K562 (cell line): ENCODE data around the gene TMEM203. TPM values are rescaled to one million over a fixed set of nuclear protein-coding genes. Genes with fewer than 3 reads are reported as not detected.

Experiments
- ATAC-seq: fragments of 200-7000 bp; cut with Tn5 transposase; 3 replicates; pipeline ENCODE4 v1.9.1; 2020; ENCODE audit warnings: moderate library complexity
- BruUV-seq: library from RNA; stranded (reverse); fragments of 400-500 nt; replicated peaks from 2 replicates; lab custom pipeline; 2021; lab: Mats Ljungman, UMichigan
- CTCF ChIA-PET: fragments of 300-600 bp; formaldehyde crosslinking; extraction: SDS; loops from one replicate; lab custom pipeline; 2021; ENCODE audit warnings: low intra/inter-chr PET ratio; lab: Yijun Ruan, JAX
- POLR2A ChIA-PET: fragments of 300-600, 350-650 bp; sonication (Branson Sonifier 250); formaldehyde crosslinking; extraction: SDS; loops from one replicate; lab custom pipeline; 2021; ENCODE audit warnings: antibody characterized with exemption, inconsistent platforms; lab: Yijun Ruan, JAX
- DNase-seq, 4 experiments: peaks; one replicate each; pipeline versions ENCODE4 v3.0.0 to v3.0.0-alpha.2; 2011 to 2018; ENCODE audit warnings: low spot score in 3 of 4, mixed read lengths in 3 of 4; ENCODE audit errors: extremely low read depth in 1 of 4
- FAIRE-seq: peaks from 2 replicates; lab custom pipeline; 2011; peaks lifted over from hg19 to GRCh38; lab: Jason Lieb, UNC
- H2AFZ ChIP-seq: 2 replicates; pipeline ENCODE4 v1.6.0; 2011; ENCODE audit warnings: low read depth, low read length, control low read depth, inconsistent platforms
- H3K27ac ChIP-seq: fragments of 200-600 bp; 3 replicates; pipeline ENCODE4 v1.8.0; 2011; ENCODE audit warnings: low read depth, mild to moderate bottlenecking, control low read depth, inconsistent platforms, low read length, moderate library complexity, mixed read lengths; ENCODE audit errors: extremely low read depth
- H3K27me3 ChIP-seq, 2 experiments: fragments of 300-600 bp in 1 of 2; 2 replicates in 1 of 2; 3 replicates in 1 of 2; pipeline versions ENCODE4 v1.6.0 to v1.8.0; 2011; ENCODE audit warnings: inconsistent platforms in 2 of 2, low read length in 2 of 2, mild to moderate bottlenecking in 1 of 2, mixed read lengths in 1 of 2, moderate library complexity in 1 of 2; ENCODE audit not compliant: control insufficient read depth in 2 of 2, insufficient read depth in 2 of 2
- H3K36me3 ChIP-seq: fragments of 300-600 bp; 3 replicates; pipeline ENCODE4 v1.8.0; 2011; ENCODE audit warnings: mild to moderate bottlenecking, low read length, inconsistent platforms; ENCODE audit not compliant: control insufficient read depth, insufficient read depth
- H3K4me1 ChIP-seq, 2 experiments: fragments of 200-600 bp in 1 of 2; replicated peaks in 1 of 2; 2 replicates in 1 of 2; 3 replicates in 1 of 2; pipeline versions ENCODE4 v1.5.1 to v1.8.0; 2011; ENCODE audit warnings: inconsistent platforms in 2 of 2, low read length in 2 of 2, mild to moderate bottlenecking in 1 of 2, mixed read lengths in 1 of 2, moderate library complexity in 1 of 2; ENCODE audit not compliant: control insufficient read depth in 2 of 2, insufficient read depth in 2 of 2
- H3K4me2 ChIP-seq: 2 replicates; pipeline ENCODE4 v1.6.1; 2011; ENCODE audit warnings: low read length, control low read depth, inconsistent platforms, mixed read lengths; ENCODE audit not compliant: insufficient read depth
- H3K4me3 ChIP-seq: fragments of 200-600 bp; sonication (generic), shearing (Covaris generic); 2 replicates; pipeline ENCODE4 v1.5.1; 2016; ENCODE audit warnings: control low read depth, inconsistent platforms
- H3K79me2 ChIP-seq: fragments of 200-600 bp; 3 replicates; pipeline ENCODE4 v1.8.0; 2011; ENCODE audit warnings: low read length, inconsistent platforms; ENCODE audit not compliant: control insufficient read depth, insufficient read depth
- H3K9ac ChIP-seq, 2 experiments: 2 replicates each; pipeline versions ENCODE4 v1.6.0 to v1.6.1; 2011; ENCODE audit warnings: low read depth in 2 of 2, low read length in 2 of 2, control low read depth in 1 of 2, inconsistent platforms in 1 of 2, mild to moderate bottlenecking in 1 of 2, mixed read lengths in 1 of 2; ENCODE audit not compliant: insufficient read depth in 1 of 2
- H3K9me1 ChIP-seq: one replicate; pipeline ENCODE4 v1.6.0; 2011; ENCODE audit warnings: inconsistent platforms, mild to moderate bottlenecking, low read length, moderate library complexity; ENCODE audit not compliant: control insufficient read depth, insufficient read depth
- H3K9me3 ChIP-seq: replicated peaks from 2 replicates; pipeline ENCODE4 v1.5.1; 2011; ENCODE audit warnings: low read depth, low read length, inconsistent platforms; ENCODE audit not compliant: control insufficient read depth, insufficient read depth
- H4K20me1 ChIP-seq: replicated peaks from 2 replicates; pipeline ENCODE4 v1.6.1; 2011; ENCODE audit warnings: low read length, inconsistent platforms, mixed read lengths; ENCODE audit not compliant: control insufficient read depth, insufficient read depth
- BRF1 ChIP-seq: IDR thresholded peaks from 3 replicates; pipeline ENCODE4 v1.6.1; 2011; ENCODE audit warnings: borderline replicate concordance, mild to moderate bottlenecking; ENCODE audit not compliant: insufficient read length; ENCODE audit errors: extremely low read depth
- HNRNPK ChIP-seq: fragments of 200-400 bp; formaldehyde crosslinking; IDR thresholded peaks from one replicate; pipeline ENCODE4 v1.6.1; 2018; ENCODE audit warnings: mild to moderate bottlenecking, low read depth, low read length; ENCODE audit not compliant: poor library complexity, severe bottlenecking
- RBFOX2 ChIP-seq: fragments of 200-400 bp; formaldehyde crosslinking; IDR thresholded peaks from 2 replicates; pipeline ENCODE4 v1.6.1; 2017; ENCODE audit warnings: low read depth, mild to moderate bottlenecking, low read length, moderate library complexity
- YBX1 ChIP-seq: fragments of 450-650 bp; IDR thresholded peaks from 2 replicates; pipeline ENCODE4 v1.7.1; 2016; ENCODE audit warnings: mild to moderate bottlenecking
- ZNF395 ChIP-seq: fragments of 200-800 bp; sonication (Bioruptor generic); IDR thresholded peaks from 2 replicates; pipeline ENCODE4 v1.6.1; 2017; ENCODE audit warnings: missing genetic modification characterization, missing compliant biosample characterization
- WGBS: fragments of 100-300 bp; shearing (Covaris generic); methylation state at CpG from one replicate; pipeline ENCODE4 v1.1.6; 2016; ENCODE audit warnings: low coverage, mixed read lengths; ENCODE audit not compliant: insufficient coverage; ENCODE audit errors: missing lambda C conversion rate; 5-methylcytosine and 5-hydroxymethylcytosine counted together
- in situ Hi-C: fragments of 300-500 bp; cut with MboI; formaldehyde crosslinking; loops from 4 replicates; pipeline ENCODE4 v1.15.0; 2018; ENCODE audit warnings: inconsistent platforms, mixed read lengths
- intact Hi-C: fragments of 100-400 bp; cut with micrococcal nuclease; formaldehyde crosslinking; loops from 2 replicates; pipeline ENCODE4 v1.14.2; 2022
- polyA plus RNA-seq, 8 experiments: library from polyadenylated mRNA; depleted of rRNA in 4 of 8; stranded (reverse) in 5 of 8; unstranded in 3 of 8; fragments of >200 nt; fragmentation: Nextera tagmentation in 2 of 8; fragmentation: Illumina TruSeq in 1 of 8; extraction: Ambion mirVana in 2 of 8; extraction: Trizol in 1 of 8; gene quantifications; 2 replicates each; pipeline versions ENCODE4 v1.2.1 to v1.2.3, GENCODE V29; 2011 to 2014; ENCODE audit warnings: inconsistent platforms in 1 of 8, missing spikeins in 1 of 8
- total RNA-seq, 7 experiments: library from RNA; depleted of rRNA in 6 of 7; stranded (reverse); fragments of >200 nt in 6 of 7; fragmentation: Illumina TruSeq in 2 of 7; extraction: Trizol in 2 of 7; gene quantifications; 2 replicates each; pipeline versions ENCODE4 v1.2.1 to v1.2.3, GENCODE V29; 2011 to 2021; ENCODE audit warnings: low replicate concordance in 1 of 7
- TF ChIP-seq, protein P1 (sequence below), 3 experiments: fragments of 200-800 bp in 1 of 3; sonication (Bioruptor generic) in 1 of 3; sonication (generic) in 1 of 3; formaldehyde crosslinking in 1 of 3; IDR thresholded peaks; 2 replicates each; pipeline versions ENCODE4 v1.6.1 to v1.8.0; 2016 to 2022; ENCODE audit warnings: mild to moderate bottlenecking in 2 of 3, missing compliant biosample characterization in 2 of 3, missing genetic modification characterization in 2 of 3, missing genetic modification reagents in 1 of 3

TMEM203 gene
- total and polyA plus RNA-seq, 9 of the 15 experiments (the other 6 are each of a cell fraction or from before 2014, with no cell fraction given): 8.8 to 59.5 (median 37.6) TPM

- TF ChIP-seq, protein P1, sequence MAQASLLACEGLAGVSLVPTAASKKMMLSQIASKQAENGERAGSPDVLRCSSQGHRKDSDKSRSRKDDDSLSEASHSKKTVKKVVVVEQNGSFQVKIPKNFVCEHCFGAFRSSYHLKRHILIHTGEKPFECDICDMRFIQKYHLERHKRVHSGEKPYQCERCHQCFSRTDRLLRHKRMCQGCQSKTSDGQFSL (CRISPR knock-in tag; IDR thresholded peaks at IDR 0.05): no peak
- TF ChIP-seq, protein P1 (tag; IDR thresholded peaks at IDR 0.05): no peak
- TF ChIP-seq YBX1: no peak
- TF ChIP-seq, all 486 proteins: peak for 4
Observed at GRCh38 chr9:137182836-137183235, 22.6 kb downstream of the TMEM203 start (continued).

DNA sequence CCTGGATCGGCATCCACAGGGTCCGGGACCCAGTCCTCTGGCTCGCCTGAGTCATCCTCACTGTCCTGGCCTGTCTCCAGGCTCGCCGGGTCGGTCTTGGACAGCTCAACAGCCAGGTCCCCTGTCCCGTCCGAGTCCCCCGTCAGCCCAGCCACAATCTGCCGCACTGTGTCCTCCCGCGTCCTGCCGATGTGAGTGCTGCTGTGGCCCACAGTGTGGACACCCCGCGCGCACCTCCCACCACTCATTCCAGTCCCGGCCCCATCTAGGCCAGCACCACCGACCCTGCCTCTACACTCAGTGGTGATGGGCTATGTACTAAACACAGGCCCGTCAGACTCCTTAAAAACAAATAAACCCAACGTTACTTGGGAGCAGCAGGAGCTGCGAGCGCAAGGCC is 23.8 kb downstream of the TMEM203 start:
- no TSS peak for BruUV-seq
- no peak for TF ChIP-seq BRF1
- TF ChIP-seq HNRNPK: no peak
- TF ChIP-seq RBFOX2: peak; percentile 42; the same call in 1 of the 2 replicates
- no peak for TF ChIP-seq ZNF395 (CRISPR knock-in tag)
- ATAC-seq: no peak
- Histone ChIP-seq H4K20me1 (0 out of 2 replicates have a peak, but pooled peaks cover 4% of the 10 kb centered on the region), H3K79me2 (peaks cover 7% of the 10 kb centered on the region), H3K4me3 (no peak overlapping the region), H3K9ac (peak overlapping the region in 1 of 2 experiments; percentile 13; a peak in 1 of 4 replicates), H3K27me3 (no peaks in the 10 kb centered on the region), H2AFZ (no peak overlapping the region), H3K9me1 (no peaks in the 10 kb centered on the region), H3K4me1 (peaks cover 7 to 74% of the 10 kb centered on the region in 2 experiments; a peak in 4 of 5 replicates), H3K36me3 (peaks cover 79% of the 10 kb centered on the region; the same call in 2 of the 3 replicates), H3K9me3 (no peaks in the 10 kb centered on the region), H3K27ac (no peak overlapping the region), H3K4me2 (no peak overlapping the region)
- intact Hi-C loops: no loop called here
- ChIA-PET POLR2A (interaction anchor here (0.7 to 1.2 kb wide), 2 partner anchors 16 to 19 kb away, joined by 3 read pairs; no protein-coding TSS in a partner anchor), CTCF (no interaction called here)
- in situ Hi-C loops: no loop called here
- WGBS: 95% methylated on average over 22 of the region's 22 CpGs
- FAIRE-seq: no peak
- no peak for DNase-seq
